Activated T-cell treated with anti-CD3 and anti-CD28 coated beads, Interleukin-2, amount 50 U/mL, for 72 hours (primary cell): ENCODE results near the gene HAL. TPM values are rescaled to one million over a fixed set of nuclear protein-coding genes. Genes with fewer than 3 reads are reported as not detected.

Experiments used
- ATAC-seq, 2 donors: fragments of 150-1000 bp; cut with Tn5 transposase; replicated peaks in 1 of 2; 2 replicates each; pipeline ENCODE4 v1.10.0; 2021; ENCODE audit warnings: moderate library complexity in 2 of 2, mild to moderate bottlenecking in 1 of 2
- DNase-seq, 2 donors: peaks; one replicate each; pipeline ENCODE4 v3.0.0; 2021 to 2022; ENCODE audit warnings: mixed read lengths in 1 of 2
- H3K27ac Mint-ChIP-seq: one replicate; pipeline ENCODE4 v1.8.0; 2022; ENCODE audit warnings: mild to moderate bottlenecking, moderate library complexity, mixed read lengths
- H3K27me3 Mint-ChIP-seq: one replicate; pipeline ENCODE4 v1.8.0; 2022; ENCODE audit warnings: low read depth, mixed read lengths
- H3K36me3 Mint-ChIP-seq, 2 donors: one replicate each; pipeline ENCODE4 v1.8.0; 2022; ENCODE audit warnings: mixed read lengths in 2 of 2, mild to moderate bottlenecking in 1 of 2; ENCODE audit not compliant: insufficient read depth in 2 of 2
- H3K4me1 Mint-ChIP-seq: one replicate; pipeline ENCODE4 v1.8.0; 2022; ENCODE audit warnings: low read depth, mixed read lengths
- H3K4me3 Mint-ChIP-seq, 2 donors: one replicate each; pipeline ENCODE4 v1.8.0; 2022; ENCODE audit warnings: mild to moderate bottlenecking in 2 of 2, mixed read lengths in 2 of 2, moderate library complexity in 2 of 2
- H3K9me3 Mint-ChIP-seq, 2 donors: one replicate each; pipeline ENCODE4 v1.8.0; 2022; ENCODE audit warnings: mixed read lengths in 2 of 2
- total RNA-seq, 2 donors: library from RNA; stranded (reverse); gene quantifications; one replicate each; pipeline ENCODE4 v1.2.3, GENCODE V29; 2022

The HAL gene
- total RNA-seq, 2 donors from 2014 or later = 0.51 to 0.96 TPM

DNA sequence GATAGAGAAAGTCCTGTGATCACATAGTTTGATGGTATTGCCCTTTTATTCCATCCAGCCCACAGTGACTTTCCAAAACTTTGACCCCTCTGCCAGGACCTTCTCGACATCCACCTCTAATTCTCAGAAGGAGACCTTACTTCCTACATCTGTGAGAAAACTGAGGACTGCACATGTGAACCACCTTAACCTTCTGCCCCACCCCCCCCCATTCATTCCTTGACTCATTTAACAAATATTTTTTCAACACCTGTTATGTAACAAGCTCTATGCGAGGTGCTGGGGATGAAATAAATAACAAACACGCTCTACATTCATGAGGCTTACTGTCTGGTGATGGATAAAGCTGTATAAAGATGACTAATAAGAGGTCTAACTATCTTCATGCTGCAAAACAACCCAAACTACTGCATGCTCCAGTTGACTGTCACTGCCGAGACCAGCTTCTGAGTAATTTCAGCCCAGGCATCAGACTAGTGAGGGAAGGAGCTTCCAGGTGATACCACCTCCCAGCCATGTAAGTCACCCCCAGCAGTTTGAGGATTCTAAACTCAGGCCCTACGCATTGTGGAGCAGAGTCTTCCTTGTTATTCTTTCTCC lies 1.9 kb upstream of the HAL start:
- ATAC-seq (peak; percentile 44 to 70), DNase-seq (peak; percentile 3 to 16)
- Mint-ChIP-seq H3K4me3 (no peak overlapping the region), H3K27ac (no peak overlapping the region), H3K4me1 (peaks cover 12% of the 10 kb centered on the region), H3K27me3 (no peaks in the 10 kb centered on the region), H3K36me3 (peaks cover 0 to 3% of the 10 kb centered on the region in 2 donors), H3K9me3 (no peaks in the 10 kb centered on the region)

DNA sequence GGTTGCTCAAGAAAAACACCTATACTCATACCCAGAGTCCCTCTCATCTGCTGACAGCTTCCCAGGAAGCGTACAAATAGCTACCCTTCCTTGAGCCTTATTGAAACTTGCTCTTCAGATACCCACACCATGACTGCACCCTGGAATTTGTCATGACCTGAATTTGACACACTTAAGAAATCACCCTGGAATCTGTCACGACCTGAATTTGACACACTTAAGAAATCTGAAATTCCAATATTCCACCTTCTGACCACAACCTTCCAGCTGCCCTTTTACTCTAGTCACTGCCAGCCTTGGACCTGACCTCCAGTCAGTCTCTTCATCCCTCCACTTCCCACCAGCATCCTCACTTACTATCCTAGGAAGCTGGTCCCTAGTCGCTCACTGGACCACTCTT lies 1.1 kb upstream of the HAL start:
- DNase-seq (no peak), ATAC-seq (no peak)
- H3K4me3 Mint-ChIP-seq = no peak overlapping the region
- no peak overlapping the region for H3K27ac Mint-ChIP-seq
- no peaks in the 10 kb centered on the region for H3K9me3 Mint-ChIP-seq
- peaks cover 12% of the 10 kb centered on the region for H3K4me1 Mint-ChIP-seq
- peaks cover 0 to 3% of the 10 kb centered on the region in 2 donors for H3K36me3 Mint-ChIP-seq
- no peaks in the 10 kb centered on the region for H3K27me3 Mint-ChIP-seq

DNA sequence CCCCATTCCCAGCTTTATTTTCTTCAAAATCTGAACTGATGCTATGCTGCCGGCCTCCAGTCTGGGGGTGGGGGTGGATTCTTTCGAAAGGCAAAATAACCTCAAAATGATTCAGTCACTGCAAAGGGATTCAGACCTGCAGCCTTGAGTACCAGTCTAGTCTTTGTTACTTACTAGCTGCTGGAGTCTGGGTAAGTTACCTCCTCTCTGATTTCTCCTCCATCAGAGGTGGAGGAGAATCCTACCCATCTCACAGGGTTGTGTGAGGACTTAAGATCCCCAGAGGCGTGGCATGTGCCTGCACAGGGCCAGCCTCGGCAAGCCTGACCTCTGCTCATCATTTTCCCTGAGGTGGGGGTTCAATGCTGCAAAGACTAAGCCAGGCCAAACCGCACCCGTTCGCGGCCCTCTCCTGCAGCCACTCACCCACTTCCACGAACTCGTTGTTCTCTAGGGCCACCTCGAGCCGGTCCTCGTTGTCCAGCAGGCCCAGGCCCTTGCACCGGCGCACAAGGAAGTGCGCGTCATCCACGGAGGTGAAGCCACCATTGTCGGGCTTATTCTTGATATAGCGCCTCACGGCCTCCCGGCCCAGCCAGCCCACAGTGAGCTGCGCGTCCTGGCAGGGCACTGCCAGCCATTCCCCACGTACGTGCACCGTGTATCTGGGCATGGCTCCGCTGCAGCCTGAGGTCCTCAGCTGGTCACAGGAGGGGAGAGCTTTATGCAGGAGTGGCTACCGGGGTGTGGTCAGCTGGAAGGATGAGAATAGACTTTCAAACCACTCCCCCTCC lies 709 bp downstream of the HAL start:
- DNase-seq (no peak), ATAC-seq (no peak)
- Mint-ChIP-seq H3K27me3 (no peaks in the 10 kb centered on the region), H3K4me1 (peaks cover 12% of the 10 kb centered on the region), H3K36me3 (no peaks in the 10 kb centered on the region), H3K27ac (no peak overlapping the region), H3K4me3 (no peak overlapping the region), H3K9me3 (no peaks in the 10 kb centered on the region)

DNA sequence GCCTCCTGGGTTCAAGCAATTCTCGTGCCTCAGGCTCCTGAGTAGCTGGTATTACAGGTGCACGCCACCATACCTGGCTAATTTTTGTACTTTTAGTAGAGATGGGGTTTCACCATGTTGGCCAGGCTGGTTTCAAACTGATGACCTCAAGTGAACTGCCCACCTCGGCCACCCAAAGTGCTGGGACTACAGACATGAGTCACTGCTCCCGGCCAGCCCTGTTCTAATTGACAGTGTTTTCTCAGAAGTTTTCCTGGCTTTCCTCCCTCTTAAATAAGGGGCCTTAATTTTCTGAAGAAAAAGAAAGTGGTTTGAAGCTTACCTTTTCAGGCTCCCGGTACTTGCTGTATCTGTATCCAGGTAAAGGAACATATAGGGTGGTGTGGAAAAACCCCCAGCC lies 1.7 kb downstream of the HAL start:
- ATAC-seq (no peak), DNase-seq (no peak)
- Mint-ChIP-seq H3K27ac (no peak overlapping the region), H3K9me3 (no peaks in the 10 kb centered on the region), H3K4me1 (peaks cover 12% of the 10 kb centered on the region), H3K27me3 (no peaks in the 10 kb centered on the region), H3K36me3 (no peaks in the 10 kb centered on the region), H3K4me3 (no peak overlapping the region)

DNA sequence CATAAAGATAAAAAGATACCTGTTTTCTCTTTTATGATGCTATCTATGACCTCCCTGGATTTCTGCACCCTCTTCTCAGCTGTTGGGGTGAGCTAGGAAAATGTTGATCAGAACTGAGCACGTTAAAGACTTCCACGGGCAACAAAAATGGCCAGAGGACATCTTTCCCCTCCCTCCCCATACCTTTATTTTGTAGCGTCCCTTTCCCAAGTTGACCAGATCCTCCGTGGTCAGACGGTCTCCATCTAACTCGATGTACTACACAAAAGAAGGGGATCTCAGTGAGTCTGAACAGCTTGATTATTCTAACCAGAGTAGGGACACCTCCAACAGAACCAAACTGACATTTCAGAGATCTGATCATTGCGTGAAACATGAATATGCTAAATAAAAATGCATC lies 2.2 kb downstream of the HAL start:
- no peak overlapping the region for H3K4me3 Mint-ChIP-seq
- no peaks in the 10 kb centered on the region for H3K36me3 Mint-ChIP-seq
- H3K9me3 Mint-ChIP-seq = no peaks in the 10 kb centered on the region
- H3K27me3 Mint-ChIP-seq = no peaks in the 10 kb centered on the region
- ATAC-seq (no peak), DNase-seq (no peak)
- no peak overlapping the region for H3K27ac Mint-ChIP-seq
- peaks cover 9% of the 10 kb centered on the region for H3K4me1 Mint-ChIP-seq

DNA sequence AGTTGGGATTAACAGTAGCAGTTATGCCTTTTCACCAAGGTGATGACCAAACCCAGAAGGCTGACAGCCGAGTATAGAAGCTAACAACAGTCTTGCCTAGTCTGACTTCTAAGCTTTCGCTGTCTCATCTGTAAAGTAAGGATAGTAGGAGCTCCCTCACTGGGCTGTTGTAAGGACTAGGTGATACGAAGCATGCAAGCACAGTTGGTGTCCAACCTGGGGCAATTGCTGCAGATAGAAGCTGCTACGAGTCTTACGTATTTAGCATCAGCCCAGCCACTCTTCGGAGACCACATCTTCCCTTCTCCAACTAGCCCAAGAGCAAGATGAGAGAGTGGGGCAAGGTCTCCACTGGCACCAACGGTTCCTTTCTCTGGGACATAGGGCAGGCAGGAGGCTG lies 6.0 kb downstream of the HAL start:
- Mint-ChIP-seq H3K27me3 (no peaks in the 10 kb centered on the region), H3K36me3 (no peaks in the 10 kb centered on the region), H3K4me1 (no peaks in the 10 kb centered on the region), H3K4me3 (no peak overlapping the region), H3K27ac (no peak overlapping the region), H3K9me3 (no peaks in the 10 kb centered on the region)
- no peak for ATAC-seq
- no peak for DNase-seq

DNA sequence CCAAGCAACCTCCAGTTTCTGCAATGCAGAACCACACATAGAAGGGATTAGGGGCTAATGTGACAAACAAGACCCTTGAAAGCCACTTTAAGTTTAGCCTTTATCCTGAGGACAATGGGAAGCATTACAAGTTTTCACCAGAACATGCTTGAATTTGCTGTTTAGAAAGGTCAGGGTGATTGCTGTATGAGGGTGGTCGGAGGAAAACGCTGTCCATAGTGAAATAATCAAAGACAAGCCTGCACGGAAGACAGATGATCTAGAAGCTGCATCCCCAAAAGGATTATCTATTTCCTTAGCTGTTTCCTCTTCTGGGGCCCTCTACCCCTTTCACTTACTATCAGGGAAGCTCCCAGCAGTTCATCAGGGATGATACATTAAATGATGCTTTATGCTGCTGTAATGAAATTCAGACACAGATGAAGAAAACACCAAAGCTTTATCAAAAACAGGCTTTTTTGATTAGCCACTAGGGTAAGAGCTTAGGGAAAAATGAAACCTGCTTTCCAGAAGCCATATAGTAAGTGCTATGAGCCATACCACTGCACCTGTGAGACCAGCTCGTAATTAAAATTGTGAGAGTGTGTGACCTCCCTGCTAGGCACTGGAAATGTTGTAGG lies 6.5 kb downstream of the HAL start:
- no peaks in the 10 kb centered on the region for H3K27me3 Mint-ChIP-seq
- DNase-seq (no peak), ATAC-seq (no peak)
- no peaks in the 10 kb centered on the region for H3K9me3 Mint-ChIP-seq
- H3K4me1 Mint-ChIP-seq = no peaks in the 10 kb centered on the region
- H3K27ac Mint-ChIP-seq = no peak overlapping the region
- H3K36me3 Mint-ChIP-seq = no peaks in the 10 kb centered on the region
- H3K4me3 Mint-ChIP-seq = no peak overlapping the region

DNA sequence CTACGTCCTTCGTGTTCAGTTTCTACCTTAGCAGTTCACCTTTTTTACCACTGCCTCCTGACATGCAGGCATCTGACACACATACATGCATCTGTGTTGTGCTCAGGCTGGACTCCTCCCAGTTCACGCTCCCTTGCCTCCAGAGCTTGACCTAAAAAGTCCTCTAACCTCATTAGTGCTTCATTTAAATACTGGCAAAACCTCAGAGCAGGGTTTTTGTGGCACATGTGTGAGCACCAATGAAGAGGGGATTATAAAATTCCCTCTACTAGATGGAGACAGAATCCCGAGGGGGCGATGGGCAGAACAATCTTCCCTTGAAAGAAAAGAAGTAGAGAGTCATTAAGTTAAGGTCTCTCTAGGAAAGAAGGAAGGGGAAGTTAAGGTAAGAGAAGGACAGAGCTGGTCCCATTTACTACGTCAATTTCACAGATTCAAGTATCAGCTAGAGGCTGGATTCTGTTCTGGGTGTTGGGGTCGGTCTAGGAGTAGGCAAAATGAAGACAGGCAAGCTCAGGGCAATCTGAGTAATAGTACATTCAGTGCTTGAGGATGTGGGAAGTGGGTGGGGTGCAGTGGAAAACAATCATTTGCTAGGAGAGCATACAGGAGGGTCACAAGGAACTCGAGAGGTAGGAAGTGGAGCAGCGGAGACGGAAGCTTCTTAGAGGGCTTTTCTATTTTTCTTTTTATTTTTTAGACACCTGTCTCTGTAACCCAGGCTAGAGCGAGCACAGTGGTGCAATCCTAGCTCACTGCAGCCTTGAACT lies 7.5 kb downstream of the HAL start:
- no peaks in the 10 kb centered on the region for H3K9me3 Mint-ChIP-seq
- ATAC-seq (no peak), DNase-seq (no peak)
- no peaks in the 10 kb centered on the region for H3K36me3 Mint-ChIP-seq
- H3K4me3 Mint-ChIP-seq = no peak overlapping the region
- no peaks in the 10 kb centered on the region for H3K27me3 Mint-ChIP-seq
- no peak overlapping the region for H3K27ac Mint-ChIP-seq
- H3K4me1 Mint-ChIP-seq = no peaks in the 10 kb centered on the region

DNA sequence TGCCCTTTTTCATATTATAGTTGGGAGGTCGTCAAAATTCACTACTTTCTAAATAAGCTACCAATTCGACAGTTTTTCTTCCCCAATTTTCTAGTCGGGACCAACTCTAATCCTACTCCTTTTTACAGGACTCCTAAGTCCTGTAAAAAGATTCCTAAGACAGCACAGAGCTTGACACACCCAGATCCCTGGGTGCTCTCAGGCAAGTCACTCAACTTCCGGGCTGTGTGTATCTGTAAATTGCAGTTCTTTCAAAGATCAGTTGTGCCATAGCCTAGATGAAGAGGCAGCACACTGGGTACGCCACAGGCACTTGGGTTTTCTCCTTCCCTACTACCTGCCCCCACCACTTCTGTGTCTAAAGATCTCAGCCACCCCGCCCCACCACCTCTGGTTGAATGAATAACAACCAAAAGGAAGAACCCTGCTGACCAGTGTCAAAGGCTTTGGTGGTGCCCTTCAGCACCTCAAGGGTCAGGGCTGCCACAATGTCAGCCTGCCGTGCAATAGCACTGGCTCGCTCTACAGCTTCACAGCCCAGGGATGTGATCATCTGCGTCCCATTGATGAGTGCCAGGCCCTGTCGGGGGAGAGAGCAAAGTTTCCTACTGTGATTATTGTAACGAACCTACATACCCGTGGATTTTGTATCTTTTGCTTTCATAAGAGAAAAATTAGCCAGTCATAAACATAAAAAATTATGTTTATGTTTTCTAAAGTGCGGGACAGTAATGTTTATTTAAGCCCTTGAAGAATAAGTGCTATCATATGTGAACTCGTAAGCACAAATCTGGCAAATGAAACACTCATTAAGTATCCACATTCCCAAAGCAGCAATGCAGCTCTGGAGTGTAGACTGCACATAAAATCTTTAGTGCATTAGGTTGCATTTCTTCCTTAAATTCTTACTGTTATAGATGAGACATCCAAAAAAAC lies 9.2 kb downstream of the HAL start:
- no peak overlapping the region for H3K4me3 Mint-ChIP-seq
- H3K4me1 Mint-ChIP-seq = no peaks in the 10 kb centered on the region
- no peak overlapping the region for H3K27ac Mint-ChIP-seq
- no peaks in the 10 kb centered on the region for H3K27me3 Mint-ChIP-seq
- DNase-seq (no peak), ATAC-seq (no peak)
- no peaks in the 10 kb centered on the region for H3K9me3 Mint-ChIP-seq
- no peaks in the 10 kb centered on the region for H3K36me3 Mint-ChIP-seq

DNA sequence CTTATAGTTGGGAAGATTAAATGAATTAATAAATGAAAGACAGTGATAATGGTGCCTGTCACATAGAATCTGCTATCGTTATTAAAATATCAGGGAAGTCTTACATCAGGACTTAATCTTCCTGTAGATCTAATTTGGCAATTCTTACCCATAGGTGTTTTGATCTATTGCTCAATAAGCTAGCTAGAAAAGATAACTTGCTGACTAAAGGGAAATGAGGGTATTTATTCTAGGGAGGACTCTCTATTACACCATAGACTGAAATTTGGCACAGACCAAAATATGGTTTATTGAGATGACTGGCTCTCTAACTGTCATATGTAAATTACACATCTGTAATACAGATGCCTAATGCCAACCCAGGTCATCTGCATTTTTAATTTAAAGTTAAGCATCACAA lies 11.5 kb downstream of the HAL start:
- H3K9me3 Mint-ChIP-seq = no peaks in the 10 kb centered on the region
- ATAC-seq (no peak), DNase-seq (no peak)
- H3K4me3 Mint-ChIP-seq = no peak overlapping the region
- no peak overlapping the region for H3K27ac Mint-ChIP-seq
- H3K27me3 Mint-ChIP-seq = no peaks in the 10 kb centered on the region
- no peaks in the 10 kb centered on the region for H3K36me3 Mint-ChIP-seq
- no peaks in the 10 kb centered on the region for H3K4me1 Mint-ChIP-seq

DNA sequence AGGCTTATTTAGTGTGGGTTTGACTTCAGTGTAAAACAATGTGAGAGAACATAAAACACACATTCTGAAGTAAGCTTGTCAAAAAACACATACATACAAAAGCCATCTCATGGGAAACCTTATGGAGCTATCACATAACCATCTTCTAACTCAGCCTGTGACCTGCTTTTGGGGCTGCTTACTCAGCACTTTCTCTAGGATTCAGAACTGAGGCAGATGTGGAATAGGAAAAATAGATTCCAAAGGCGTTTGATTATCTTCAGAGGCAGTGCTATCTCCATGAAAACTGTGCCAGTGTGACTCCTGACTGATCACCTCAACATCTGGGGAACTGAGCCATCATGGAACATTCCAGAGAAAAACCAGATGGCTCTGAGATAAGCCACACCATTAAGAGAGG lies 13.5 kb downstream of the HAL start:
- Mint-ChIP-seq H3K9me3 (no peaks in the 10 kb centered on the region), H3K4me1 (no peaks in the 10 kb centered on the region), H3K36me3 (no peaks in the 10 kb centered on the region), H3K27ac (no peak overlapping the region), H3K27me3 (no peaks in the 10 kb centered on the region), H3K4me3 (no peak overlapping the region)
- no peak for DNase-seq
- ATAC-seq = no peak

DNA sequence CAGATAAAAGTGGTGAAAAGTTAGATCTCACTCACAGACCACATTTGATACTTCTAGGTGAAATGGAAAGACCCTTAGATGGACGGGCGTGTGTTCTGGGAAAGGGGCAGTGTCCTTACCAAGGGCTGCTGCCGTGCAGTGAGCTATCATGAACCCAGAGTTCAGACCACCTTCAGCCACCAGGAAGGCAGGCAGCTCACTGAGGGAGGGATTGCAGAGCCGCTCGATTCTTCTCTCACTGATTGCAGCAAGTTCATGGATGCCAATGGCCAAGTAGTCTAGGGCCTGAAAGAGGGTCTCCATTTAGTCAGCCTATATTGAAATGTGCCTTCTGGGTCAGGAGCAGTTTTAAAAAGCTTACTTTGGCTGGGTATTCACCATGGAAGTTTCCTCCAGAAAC lies 15.7 kb downstream of the HAL start:
- Mint-ChIP-seq H3K27me3 (no peaks in the 10 kb centered on the region), H3K4me1 (no peaks in the 10 kb centered on the region), H3K36me3 (no peaks in the 10 kb centered on the region), H3K27ac (no peak overlapping the region), H3K4me3 (no peak overlapping the region), H3K9me3 (no peaks in the 10 kb centered on the region)
- ATAC-seq (no peak), DNase-seq (no peak)
